HG02759 (cell line): ENCODE results near the gene CYP46A1.

ENCODE experiments used
- ATAC-seq: cut with Tn5 transposase; IDR thresholded peaks from one replicate; pipeline ENCODE4 v1.9.1; 2021; ENCODE audit warnings: mild to moderate bottlenecking, moderate library complexity; ENCODE audit not compliant: unreplicated experiment

The CYP46A1 gene

DNA sequence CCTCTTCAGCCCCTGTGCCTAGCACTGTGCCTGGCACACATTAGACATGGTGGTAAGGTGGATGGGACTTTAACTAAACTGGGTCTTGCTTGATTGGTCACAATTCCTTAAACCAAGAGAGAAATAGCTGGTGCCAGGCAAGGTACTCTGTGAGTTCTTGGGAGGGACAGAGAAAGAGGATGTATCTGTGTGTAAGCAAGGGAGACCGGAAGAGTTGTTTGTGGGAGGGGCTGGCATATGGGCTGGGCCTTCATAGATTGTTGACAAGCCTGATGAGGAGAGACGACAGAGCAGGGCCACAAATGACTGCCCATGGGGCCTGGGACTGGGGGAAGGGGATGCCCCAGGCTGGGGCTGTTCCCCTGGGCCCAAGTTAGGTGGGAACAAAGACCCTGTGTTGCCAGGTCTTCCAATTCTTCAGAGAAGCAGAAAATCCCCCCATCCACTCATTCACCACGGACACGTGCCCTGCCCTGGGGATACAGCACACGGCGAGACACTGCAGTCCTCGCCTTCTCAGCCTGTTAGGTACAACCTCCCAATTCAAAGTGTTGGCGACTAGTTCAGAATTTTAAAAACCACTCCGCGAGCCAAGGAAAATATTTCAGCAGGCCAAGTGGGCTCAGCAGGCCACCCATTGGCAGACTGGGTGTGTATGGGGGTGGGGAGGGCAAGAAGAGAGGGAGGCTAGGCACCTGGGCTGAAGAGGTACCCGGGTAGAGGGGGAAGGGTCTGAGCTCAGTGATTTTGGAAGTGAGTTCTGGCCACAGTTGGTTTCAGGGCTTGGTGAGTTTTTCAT, 11.4 kb upstream of the CYP46A1 start:
- peak; percentile 55 for ATAC-seq

DNA sequence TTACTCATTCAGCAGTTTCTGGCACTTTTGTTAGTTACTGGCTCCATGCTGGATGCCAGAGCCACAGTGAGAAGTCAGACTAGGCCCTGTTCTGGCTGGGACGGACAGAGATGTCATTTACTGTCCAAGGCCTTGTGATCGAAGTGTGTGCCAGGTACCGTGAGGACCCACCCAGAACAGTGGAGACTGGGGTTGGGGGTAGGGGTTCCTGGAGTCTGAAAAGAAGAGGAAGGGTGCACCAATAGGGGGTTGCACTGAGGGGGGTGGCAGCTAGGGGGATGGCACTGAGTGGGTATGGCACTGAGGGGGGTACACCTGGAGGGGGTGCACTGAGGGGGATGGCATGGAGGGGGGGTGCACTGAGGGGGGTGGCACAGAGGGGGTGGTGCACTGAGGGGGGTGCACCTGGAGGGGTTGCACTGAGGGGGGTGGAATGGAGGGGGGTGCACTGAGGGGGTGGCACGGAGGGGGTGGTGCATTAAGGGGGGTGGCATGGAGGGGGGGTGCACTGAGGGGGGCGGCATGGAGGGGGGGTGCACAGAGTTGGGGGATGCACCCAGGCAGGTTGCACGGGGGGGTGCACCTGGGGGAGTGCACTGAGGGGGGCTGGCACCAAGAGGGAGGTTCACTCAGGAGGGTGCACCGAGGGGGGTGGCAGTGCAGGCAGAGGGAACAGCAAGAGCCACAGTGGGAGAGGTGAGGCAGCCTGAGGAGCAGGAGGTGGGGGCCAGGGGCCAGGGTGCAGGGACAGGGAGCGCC, 10.6 kb upstream of the CYP46A1 start:
- ATAC-seq = no peak

DNA sequence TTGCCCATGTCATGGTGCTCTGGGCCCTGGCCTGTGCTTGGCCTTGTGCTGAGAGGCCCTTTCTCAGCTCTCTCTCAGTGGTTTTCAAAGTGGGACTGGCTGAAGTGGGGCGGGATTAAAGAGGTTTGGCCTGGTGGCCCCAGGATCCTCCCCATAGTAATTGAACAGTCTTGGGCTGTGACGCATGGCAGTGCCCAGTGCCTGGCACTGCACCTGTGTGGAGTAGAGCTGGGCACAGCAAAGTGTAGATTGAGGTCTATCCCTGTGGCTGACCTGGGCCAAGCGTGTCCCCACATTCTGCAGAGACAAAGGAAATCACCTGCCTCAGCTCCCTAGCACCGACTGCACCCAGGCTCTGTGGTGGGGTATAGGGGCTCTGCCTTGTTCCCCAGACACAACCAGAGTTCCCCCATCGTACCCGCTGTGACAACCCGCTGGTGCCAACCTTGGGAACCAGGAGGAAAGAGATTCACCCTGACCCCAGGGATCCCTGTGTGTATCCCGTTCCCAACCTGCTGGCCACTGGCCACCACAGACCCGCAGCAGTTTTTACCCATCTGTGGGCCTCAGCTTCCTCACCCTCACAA, 9.9 kb upstream of the CYP46A1 start:
- no peak for ATAC-seq

DNA sequence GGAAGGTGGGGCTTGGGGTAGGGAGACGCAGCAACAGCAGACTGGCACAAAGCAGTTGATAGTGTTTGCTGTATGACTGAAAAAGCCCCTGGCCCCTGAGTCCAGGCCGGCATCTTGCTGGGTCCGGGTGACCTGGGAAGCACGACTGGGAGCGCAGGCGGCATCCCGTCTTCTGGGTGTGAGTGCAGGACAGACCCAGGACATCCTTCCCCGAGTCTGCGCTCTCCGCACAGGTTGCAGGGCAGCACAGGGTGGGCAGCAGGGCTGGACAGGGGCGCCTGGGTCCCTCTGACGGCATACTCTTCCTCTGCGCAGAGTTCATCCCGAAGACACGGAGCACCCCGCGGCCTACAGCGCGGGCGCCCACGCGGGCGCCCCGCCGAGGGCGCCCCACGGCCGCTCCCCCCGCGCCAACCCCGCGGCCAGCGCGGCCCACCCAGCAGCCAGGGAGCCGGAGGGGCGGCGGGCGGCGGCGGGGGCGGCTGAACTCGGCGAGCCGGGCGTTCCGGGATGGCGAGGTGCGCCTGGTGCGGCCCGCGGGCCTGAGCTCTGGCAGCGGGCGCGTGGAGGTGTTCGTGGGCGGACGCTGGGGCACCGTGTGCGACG, 9.2 kb upstream of the CYP46A1 start:
- no peak for ATAC-seq

DNA sequence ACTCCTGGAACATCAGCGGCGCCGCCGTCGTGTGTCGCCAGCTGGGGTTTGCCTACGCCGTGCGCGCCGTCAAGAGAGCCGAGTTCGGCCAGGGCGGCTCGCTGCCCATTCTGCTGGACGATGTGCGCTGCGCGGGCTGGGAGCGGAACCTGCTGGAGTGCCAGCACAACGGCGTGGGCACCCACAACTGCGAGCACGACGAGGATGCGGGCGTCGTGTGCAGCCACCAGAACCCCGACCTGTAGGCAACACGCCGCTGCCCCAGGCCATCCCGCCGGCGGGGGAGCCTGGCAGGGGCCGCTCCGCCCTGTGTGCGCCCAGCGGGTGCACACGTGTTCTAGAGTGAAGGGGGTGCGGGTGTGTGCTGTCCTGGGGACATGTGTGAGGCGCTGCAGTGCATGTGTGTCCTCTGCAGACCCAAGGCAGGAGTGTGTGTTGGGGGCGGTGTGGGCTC, 8.7 kb upstream of the CYP46A1 start:
- ATAC-seq = no peak

DNA sequence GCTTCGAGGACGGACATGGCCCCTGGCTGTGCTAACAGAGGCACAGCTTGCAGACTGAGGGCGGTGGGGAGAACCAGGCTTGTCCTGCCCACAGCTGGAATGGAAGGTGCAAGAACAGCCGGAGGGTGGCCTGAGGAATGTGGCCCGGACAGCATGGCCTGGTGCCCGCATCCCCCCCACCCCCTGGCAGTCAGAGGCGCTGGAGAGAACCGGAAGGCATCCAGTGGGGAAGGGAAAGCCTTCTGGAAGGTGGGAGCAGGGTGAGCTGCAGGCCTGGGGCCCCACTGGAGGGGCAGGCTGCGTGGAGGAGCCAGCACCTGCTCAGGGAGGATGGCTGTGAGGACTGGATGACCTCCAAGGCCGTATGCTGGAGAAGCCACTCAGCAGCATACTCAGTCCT, 8.1 kb upstream of the CYP46A1 start:
- ATAC-seq = no peak

DNA sequence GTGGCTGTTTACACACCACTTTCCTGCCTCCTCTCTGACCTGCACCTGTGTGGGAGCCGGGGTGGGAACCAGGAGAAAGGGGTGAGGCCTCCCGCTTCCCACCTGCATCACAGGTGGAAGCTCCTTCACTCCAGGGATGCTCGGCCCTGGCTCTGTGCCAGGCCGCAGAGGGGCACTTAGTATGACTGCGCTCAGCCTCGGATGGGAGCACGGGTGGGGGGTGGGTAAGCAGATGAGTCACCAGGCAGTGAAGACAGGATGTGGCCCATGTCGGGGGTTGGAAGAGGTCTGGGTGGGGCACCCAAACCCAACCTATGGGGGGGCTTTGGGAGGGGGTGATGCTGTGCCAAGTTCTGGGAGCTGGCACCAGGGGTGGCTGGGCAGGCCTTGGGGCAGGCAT, 7.4 kb upstream of the CYP46A1 start:
- ATAC-seq = no peak

DNA sequence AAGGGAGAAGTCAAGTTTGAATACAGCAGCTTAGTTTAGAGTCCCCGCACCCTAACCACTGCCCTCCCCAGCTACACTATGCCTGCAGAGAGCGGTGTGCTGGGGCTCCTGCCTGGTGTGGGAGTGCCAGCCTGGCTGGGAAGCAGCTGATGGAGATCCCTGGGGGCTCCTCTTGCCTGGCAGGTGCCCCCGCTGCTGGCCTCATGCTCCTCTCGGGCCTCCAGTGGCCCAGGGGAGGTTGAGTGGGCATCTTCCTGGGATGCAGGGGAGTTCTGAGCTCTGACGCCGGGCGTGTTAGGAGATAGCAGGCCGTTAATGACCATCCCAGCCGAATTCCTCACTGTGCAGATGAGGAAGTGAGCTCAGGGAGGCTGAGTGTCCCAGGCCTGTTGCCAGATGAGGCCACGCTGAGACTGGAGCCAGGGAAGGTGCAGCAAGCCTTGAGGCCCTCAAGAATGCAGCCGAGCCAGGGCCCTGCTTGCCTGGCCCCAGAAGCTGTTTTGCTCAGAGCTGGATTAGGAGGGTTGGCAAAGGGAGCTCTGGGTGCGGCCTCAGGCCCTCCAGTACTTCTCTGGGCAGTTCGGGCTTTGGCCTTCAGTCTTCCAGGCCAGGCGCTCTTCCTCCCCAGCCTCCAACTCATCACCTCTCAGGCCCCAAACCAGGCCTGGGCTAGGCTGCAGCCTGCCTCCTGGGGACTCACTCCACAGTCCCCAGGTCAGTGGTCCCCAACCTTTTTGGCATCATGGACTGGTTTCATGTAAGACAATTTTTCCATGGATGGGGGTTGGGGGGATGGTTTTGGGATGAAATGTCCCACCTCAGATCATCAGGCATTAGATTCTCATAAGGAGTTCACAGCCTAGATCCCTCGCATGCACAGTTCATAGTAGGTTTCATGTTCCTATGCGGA, 6.6 kb upstream of the CYP46A1 start:
- ATAC-seq = no peak

DNA sequence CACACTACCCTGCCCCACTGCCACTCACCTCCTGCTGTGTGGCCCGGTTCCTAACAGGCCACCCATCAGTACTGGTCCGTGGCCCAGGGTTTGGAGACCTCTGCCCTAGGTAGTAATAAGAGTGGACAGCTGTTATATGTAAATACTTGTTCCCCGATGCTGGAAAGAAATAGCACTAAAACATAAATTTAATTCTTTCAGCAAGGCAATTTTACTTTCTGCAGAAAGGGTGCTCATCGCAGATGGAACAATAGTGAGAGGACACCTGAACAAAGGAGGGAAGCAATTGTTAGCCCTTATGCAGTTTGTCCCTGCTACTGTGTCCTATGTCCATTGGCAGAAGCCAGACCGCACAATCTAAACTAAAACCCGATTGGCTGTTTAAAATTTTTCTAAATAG, 5.9 kb upstream of the CYP46A1 start:
- ATAC-seq = no peak

DNA sequence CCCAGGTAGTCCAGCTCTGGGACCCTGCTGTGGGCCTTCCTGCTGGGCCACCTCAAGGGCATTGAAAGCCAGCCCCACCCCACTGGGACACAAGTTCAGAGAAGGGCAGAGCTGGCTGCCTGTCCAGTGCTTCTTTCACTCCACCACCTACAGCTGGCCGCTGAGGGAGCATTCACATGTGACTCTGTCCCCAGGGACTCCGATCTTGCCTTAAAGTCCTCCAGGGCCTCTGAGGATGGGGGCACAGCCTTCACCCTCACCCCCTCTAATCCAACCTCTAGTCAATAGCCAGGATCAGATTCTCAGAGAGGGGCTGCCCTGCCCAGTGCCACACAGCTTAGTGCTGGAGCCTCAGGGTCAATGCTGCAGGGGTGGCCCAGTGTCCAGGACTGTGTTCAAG, 5.0 kb upstream of the CYP46A1 start:
- ATAC-seq = no peak

DNA sequence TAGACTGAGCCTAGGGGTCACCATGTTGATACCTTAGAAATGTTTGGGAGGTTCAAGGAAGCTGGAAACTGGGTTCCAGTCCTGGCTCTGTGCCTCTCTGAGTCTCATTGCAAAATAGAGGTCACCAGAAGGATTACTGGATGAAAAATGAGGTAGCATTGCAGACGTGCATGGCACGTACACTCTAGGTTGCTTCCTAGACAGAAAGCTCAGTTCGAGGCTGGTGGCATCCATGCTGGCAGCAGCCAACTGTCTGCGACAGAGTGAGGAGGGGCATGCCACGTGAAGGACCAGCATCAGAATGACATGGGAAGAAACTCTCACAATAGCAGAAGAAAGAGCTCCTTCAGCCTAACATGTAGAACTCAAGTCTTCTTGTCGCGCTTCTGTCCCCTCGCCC, 4.6 kb upstream of the CYP46A1 start:
- ATAC-seq = no peak

DNA sequence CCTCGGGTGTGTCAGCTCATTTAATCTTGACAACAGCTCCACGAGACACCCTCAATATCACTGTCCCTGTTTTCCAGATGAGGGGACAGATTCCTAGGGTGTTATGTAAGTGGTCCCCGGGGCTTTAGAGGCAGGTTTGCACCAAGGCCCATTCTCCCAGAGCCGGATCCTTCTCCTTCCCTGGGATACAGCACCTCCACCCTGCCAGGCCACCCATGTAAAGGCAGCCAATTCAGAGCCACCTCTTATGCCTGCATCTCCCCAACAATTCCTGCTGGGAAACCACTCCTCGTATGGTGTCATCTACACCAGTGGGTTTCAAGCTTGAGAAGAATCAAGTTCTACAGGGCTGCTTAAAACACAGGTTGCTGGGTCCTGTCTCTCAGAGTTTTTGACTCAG, 4.1 kb upstream of the CYP46A1 start:
- ATAC-seq = no peak

DNA sequence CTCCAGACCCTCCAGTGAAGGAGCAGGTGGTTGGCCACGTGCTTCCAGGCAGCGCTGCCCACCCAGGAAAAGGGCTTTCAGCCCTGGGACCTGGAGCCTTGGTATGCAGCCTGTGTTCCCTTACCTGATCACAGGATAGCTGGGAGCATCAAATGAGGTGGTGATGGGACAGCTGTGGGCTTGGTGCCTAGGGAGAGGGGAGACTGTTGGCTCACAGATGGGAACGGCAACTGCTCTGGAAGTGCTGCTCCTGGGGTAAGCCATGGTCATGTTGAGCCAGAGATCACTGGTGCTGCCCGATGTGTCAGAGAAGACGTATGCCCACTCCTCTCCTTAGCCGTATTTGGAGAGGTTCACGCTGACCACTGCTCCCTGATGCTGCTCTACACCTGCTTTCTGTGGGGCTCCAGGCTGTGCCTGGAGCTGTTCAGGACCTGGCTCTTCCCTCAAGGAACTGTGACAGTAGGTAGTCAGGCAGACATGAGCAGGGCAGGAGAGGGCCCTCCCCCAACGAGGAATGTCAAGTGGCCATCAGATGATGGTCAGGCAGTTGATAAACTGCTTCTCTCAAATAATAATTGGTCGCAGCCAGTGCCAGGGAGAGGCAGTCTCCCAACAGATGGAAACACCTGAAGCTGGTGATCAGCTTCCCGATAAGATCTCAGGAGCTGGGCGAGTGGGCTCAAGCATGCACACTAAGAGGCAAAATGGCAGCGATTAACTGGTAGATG, 2.8 kb upstream of the CYP46A1 start:
- no peak for ATAC-seq

DNA sequence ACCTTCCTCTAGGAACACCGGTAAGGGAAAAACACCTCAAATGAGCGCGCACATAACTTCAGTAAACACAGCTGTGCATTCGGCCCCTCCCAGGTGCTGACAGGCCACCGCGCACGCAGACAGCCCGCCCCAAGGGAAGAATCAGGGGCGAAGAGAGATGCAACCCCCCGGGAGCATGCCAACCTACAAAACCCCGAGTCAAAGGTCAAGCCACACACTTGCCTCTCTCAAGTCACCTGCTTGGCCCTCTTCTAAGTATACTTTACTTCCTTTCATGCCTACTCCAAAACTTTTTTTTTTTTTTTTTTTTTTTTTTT, 2.3 kb upstream of the CYP46A1 start:
- ATAC-seq = no peak

DNA sequence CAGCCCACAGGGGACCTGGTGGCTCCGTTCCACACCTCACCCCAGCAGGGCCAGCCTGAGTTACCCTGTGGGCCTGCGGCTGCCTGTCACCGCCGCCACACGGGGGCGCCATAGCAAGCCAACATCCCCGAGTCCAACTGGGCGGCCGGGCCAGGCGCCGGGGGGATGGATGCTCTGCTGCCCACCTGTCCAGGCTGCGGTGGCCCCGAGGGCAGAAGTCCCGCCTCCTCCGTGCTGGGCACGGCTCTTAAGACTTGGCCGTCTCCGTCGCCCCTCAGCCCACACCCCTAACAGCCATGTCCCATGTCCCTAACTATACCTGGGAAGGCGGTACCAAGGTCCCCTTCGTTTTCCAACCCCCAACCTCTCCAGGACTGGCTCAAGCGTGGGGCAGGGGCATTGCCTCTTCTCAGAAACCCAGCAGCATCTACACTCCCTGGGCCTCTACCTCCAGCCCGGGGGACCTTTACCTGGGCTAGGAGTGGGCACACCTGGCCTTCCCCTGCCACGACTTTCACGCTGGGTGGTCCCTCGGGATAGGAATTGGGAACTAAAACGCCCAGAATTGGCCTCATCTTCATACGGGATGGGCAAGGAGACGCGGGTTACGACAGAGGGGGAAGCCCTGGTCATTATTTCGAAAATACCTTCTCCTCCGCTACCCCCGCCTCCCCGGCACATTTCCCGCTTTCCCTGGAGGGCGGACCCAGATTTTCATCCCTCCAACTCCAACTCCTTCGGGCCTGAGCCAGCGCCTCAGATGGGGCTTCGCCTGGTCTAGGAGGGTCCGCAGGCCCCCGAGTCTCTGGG, 1.1 kb upstream of the CYP46A1 start:
- ATAC-seq = peak; percentile 32

DNA sequence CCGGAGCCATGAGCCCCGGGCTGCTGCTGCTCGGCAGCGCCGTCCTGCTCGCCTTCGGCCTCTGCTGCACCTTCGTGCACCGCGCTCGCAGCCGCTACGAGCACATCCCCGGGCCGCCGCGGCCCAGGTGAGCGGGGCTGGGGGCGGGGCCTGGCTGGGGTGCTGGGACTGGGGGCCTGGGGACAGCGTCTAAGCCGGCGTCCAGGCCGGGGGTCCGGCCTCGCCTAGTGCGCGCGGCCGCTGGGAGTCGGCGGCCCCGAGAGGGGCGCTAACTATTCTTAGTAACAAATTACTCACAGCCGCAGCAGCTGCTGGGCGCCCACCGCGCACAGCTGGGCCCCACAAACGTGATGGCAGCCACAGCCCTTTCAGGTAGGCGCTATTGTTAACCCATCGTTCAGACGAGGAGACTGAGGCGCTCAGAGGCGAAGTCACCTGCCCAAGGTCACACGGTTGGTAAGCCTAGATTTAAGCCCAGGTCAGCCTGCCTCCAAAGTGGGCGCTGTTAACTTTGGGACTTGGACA, 374 bp downstream of the CYP46A1 start:
- ATAC-seq = peak; percentile 38

DNA sequence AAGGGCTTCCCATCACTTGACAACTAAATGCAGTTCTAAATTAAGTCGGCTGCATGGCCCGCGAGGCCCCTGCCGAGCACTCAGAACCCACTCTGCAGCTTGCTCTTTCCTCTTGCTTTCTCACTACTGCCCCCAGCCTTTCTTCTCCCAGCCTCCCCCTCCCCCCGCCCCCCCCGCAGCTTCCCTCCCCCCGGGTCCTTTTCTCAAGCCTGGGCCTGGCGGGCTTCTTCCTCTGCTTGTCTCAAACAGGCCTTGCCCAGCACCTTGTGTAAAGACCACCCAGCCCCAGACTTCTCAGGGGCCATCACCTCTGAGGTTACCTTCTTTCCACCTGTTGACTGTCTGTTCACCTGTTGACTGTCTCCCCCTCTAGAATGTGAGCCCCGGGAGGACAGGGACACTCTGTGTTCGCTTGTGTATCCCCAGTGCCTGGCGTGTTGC, 1.1 kb downstream of the CYP46A1 start:
- no peak for ATAC-seq

DNA sequence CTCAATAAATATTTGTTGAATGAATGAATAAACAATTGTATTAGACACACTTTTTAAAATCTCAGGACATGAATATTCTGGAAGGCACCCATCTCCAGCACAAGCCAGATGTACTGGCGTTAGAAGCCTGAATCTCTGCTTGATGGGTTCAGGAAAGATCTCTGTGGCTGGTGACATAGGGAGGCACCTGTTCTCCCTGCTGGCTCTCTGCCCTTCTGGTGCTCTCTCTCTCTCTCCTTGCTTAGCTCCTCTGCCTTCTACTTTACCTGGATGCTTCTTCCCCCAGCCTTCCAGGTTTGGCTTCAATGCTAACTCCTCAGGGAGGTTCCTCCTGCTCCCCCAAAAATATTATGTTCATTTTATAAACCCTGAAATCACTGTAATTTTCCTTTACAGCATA, 1.5 kb downstream of the CYP46A1 start:
- no peak for ATAC-seq
